K562 (cell line): ENCODE data around the gene PPP1R16B. TPM values are rescaled to one million over a fixed set of nuclear protein-coding genes. Genes with fewer than 3 reads are reported as not detected.
A peak's percentile ranks its signal among the peaks of the same experiment; 100 is the strongest.

Source experiments
- ETS2 ChIP-seq: IDR thresholded peaks from 2 replicates; pipeline ENCODE4 v1.6.1; 2016; ENCODE audit warnings: borderline replicate concordance, missing genetic modification characterization, mild to moderate bottlenecking, moderate library complexity, missing compliant biosample characterization; ENCODE audit not compliant: poor library complexity, severe bottlenecking
- KHSRP ChIP-seq: fragments of 450-650 bp; IDR thresholded peaks from 2 replicates; pipeline ENCODE4 v1.6.1; 2017
- MBD2 ChIP-seq: sonication (generic); IDR thresholded peaks from 2 replicates; pipeline ENCODE4 v1.6.1; 2016; ENCODE audit warnings: low read depth, borderline replicate concordance
- MTF1 ChIP-seq: fragments of 250-450 bp; sonication (Bioruptor Pico); IDR thresholded peaks from 2 replicates; pipeline ENCODE4 v1.9.0; 2021; ENCODE audit warnings: moderate library complexity, mild to moderate bottlenecking, inconsistent platforms, borderline replicate concordance
- POLR2AphosphoS2 ChIP-seq: IDR thresholded peaks from 2 replicates; pipeline ENCODE4 v1.6.1; 2012; ENCODE audit warnings: low read length, improper control_type of control experiment
- RBM17 ChIP-seq: fragments of 200-400 bp; formaldehyde crosslinking; IDR thresholded peaks from 2 replicates; pipeline ENCODE4 v1.6.1; 2017; ENCODE audit warnings: low read depth, mild to moderate bottlenecking, low read length, borderline replicate concordance
- RBM25 ChIP-seq: fragments of 200-400 bp; formaldehyde crosslinking; IDR thresholded peaks from 2 replicates; pipeline ENCODE4 v1.6.1; 2018; ENCODE audit warnings: low read length, low read depth, moderate library complexity; ENCODE audit not compliant: severe bottlenecking
- SMAD1 ChIP-seq: fragments of 150-350 bp; IDR thresholded peaks from 2 replicates; pipeline ENCODE4 v1.6.1; 2014; ENCODE audit warnings: low read length, low read depth; ENCODE audit not compliant: partially characterized antibody
- ZNF121 ChIP-seq: sonication (generic); formaldehyde crosslinking; conservative IDR thresholded peaks from 2 replicates; pipeline ENCODE4 v1.8.0; 2022; ENCODE audit warnings: missing genetic modification reagents
- ZNF24 ChIP-seq: fragments of 450-650 bp; IDR thresholded peaks from 2 replicates; pipeline ENCODE4 v1.6.1; 2016
- ZNF318 ChIP-seq, 2 experiments: fragments of 450-650 bp; IDR thresholded peaks; 2 replicates each; pipeline ENCODE4 v1.6.1; 2016; ENCODE audit warnings: mild to moderate bottlenecking in 2 of 2, borderline replicate concordance in 1 of 2, low read depth in 1 of 2, moderate library complexity in 1 of 2
- ZNF609 ChIP-seq: sonication (generic); formaldehyde crosslinking; IDR thresholded peaks from 2 replicates; pipeline ENCODE4 v1.8.1; 2023; ENCODE audit warnings: missing genetic modification reagents, mild to moderate bottlenecking, borderline replicate concordance
- ZNF764 ChIP-seq: fragments of 250-450 bp; sonication (Bioruptor Pico); IDR thresholded peaks from 2 replicates; pipeline ENCODE4 v1.4.0; 2020; ENCODE audit warnings: low read depth, mild to moderate bottlenecking, moderate library complexity
- ZNF766 ChIP-seq: fragments of 200-800 bp; sonication (Bioruptor generic); conservative IDR thresholded peaks from 2 replicates; pipeline ENCODE4 v1.6.1; 2016; ENCODE audit warnings: missing genetic modification characterization, missing compliant biosample characterization
- polyA plus RNA-seq, 8 experiments: library from polyadenylated mRNA; depleted of rRNA in 4 of 8; stranded (reverse) in 5 of 8; unstranded in 3 of 8; fragments of >200 nt; fragmentation: Nextera tagmentation in 2 of 8; fragmentation: Illumina TruSeq in 1 of 8; extraction: Ambion mirVana in 2 of 8; extraction: Trizol in 1 of 8; gene quantifications; 2 replicates each; pipeline versions ENCODE4 v1.2.1 to v1.2.3, GENCODE V29; 2011 to 2014; ENCODE audit warnings: inconsistent platforms in 1 of 8, missing spikeins in 1 of 8
- total RNA-seq, 7 experiments: library from RNA; depleted of rRNA in 6 of 7; stranded (reverse); fragments of >200 nt in 6 of 7; fragmentation: Illumina TruSeq in 2 of 7; extraction: Trizol in 2 of 7; gene quantifications; 2 replicates each; pipeline versions ENCODE4 v1.2.1 to v1.2.3, GENCODE V29; 2011 to 2021; ENCODE audit warnings: low replicate concordance in 1 of 7

Gene PPP1R16B
- total and polyA plus RNA-seq, 9 of the 15 experiments (the other 6 are each of a cell fraction or from before 2014, with no cell fraction given) = 1.5 to 11.5 (median 6.8) TPM

- no peak for TF ChIP-seq KHSRP
- TF ChIP-seq POLR2AphosphoS2 = peak; percentile 54; the same call in 1 of the 2 replicates
- TF ChIP-seq ZNF766 (CRISPR knock-in tag) = no peak
- no peak for TF ChIP-seq ZNF318 (IDR thresholded peaks at IDR 0.05; ENCODE audit: borderline replicate concordance in 1 of 2, low read depth in 1 of 2)
- no peak; the same call in 1 of the 2 replicates for TF ChIP-seq ZNF121
- TF ChIP-seq ZNF24 = peak; percentile 72; the same call in 1 of the 2 replicates
- peak; percentile 91 for TF ChIP-seq RBM25
- TF ChIP-seq ZNF609 (CRISPR knock-in tag) = 0 out of 2 replicates have a peak, but pooled peaks have one; percentile 38
- no peak for TF ChIP-seq RBM17
- no peak for TF ChIP-seq MTF1
- TF ChIP-seq ZNF764 = 0 out of 2 replicates have a peak, but pooled peaks have one; percentile 50
- no peak for TF ChIP-seq ETS2 (tag)
- TF ChIP-seq SMAD1 = peak; percentile 70
- peak; percentile 93 for TF ChIP-seq MBD2
Observed at GRCh38 chr20:38926142-38926933, 120.8 kb downstream of the PPP1R16B start, which contains the start of gene FAM83D (continued).
